Measurements from ENCODE around the gene CASP9. TPM values are rescaled to one million over a fixed set of nuclear protein-coding genes. Genes with fewer than 3 reads are reported as not detected.

Gene CASP9
- total RNA-seq, 2 experiments from 2014 or later: 9.7 to 11.5 TPM

- TF ChIP-seq CTCF (IDR thresholded peaks at IDR 0.05): no peak
- H3K27ac Mint-ChIP-seq: no peak overlapping the region
- H3K36me3 Mint-ChIP-seq (ENCODE audit: low read depth): peaks cover 21% of the 10 kb centered on the region
- H3K27me3 Mint-ChIP-seq: no peaks in the 10 kb centered on the region
- H3K4me3 Mint-ChIP-seq: no peak overlapping the region
- no peak for ATAC-seq
- intact Hi-C loops (cut with micrococcal nuclease): no loop called here
- DNase-seq: no peak
- peaks cover 2% of the 10 kb centered on the region for H3K4me1 Mint-ChIP-seq (ENCODE audit: low read depth)
- ChIA-PET POLR2A (interaction anchor here (0.6 to 1.5 kb wide), 2 partner anchors 14 to 16 kb away, joined by 3 read pairs; partner anchors contain the start of gene DNAJC16), CTCF (interaction anchor here (0.6 kb wide), 1 partner anchor 11 kb away, joined by 3 read pairs; no protein-coding TSS in a partner anchor)
- H3K9me3 Mint-ChIP-seq: no peaks in the 10 kb centered on the region
Measured at GRCh38 chr1:15541231-15541792, 17.3 kb upstream of the CASP9 start.

DNA sequence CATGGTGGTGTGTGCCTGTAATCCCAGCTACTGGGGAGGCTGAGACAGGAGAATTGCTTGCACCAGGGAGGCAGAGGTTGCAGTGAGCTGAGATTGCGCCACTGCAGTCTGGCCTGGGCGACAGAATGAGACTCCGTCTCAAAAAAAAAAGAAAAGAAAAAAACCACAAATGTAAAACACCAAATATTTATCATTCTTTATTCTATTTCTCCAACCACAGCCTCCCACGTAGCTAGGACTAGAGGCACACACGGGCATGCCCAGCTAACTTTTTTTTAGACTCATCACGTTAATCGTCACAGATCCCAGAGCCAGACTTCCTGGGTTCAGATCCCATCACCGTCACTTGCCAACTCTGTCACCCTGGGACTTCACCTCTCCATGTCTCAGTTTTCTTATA, 16.2 kb upstream of the CASP9 start:
- DNase-seq (no peak), ATAC-seq (no peak)
- ChIA-PET CTCF (no interaction called here), POLR2A (interaction anchor here (1.5 kb wide), 1 partner anchor 15 kb away, joined by 3 read pairs; no protein-coding TSS in a partner anchor)
- no peak overlapping the region for H3K27ac Mint-ChIP-seq
- intact Hi-C loops (cut with micrococcal nuclease): no loop called here
- no peaks in the 10 kb centered on the region for H3K27me3 Mint-ChIP-seq
- TF ChIP-seq CTCF (IDR thresholded peaks at IDR 0.05): no peak
- peaks cover 2% of the 10 kb centered on the region for H3K4me1 Mint-ChIP-seq (ENCODE audit: low read depth)
- peaks cover 19% of the 10 kb centered on the region for H3K36me3 Mint-ChIP-seq (ENCODE audit: low read depth)
- no peaks in the 10 kb centered on the region for H3K9me3 Mint-ChIP-seq
- H3K4me3 Mint-ChIP-seq: no peak overlapping the region

DNA sequence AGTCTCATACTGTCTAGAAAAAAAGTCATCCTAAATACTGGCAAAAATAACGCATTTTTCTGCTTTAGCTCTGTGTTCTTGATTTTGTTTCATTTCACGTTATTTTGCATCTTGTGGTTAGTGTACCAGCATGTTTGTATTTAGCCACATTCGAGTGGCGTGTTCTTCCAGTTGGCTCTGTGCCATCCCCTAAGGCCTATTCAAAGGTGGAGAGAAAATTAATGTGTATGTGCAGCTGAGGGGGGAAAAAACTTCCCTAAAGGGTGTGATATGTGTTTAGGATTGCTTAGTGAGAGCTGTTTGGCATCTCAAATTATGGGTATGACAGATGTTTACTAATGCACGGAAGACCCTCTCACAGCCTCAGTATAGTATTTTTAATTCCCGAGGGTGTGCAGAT, 14.8 kb upstream of the CASP9 start:
- no peak for TF ChIP-seq CTCF (IDR thresholded peaks at IDR 0.05)
- Mint-ChIP-seq H3K27me3 (no peaks in the 10 kb centered on the region), H3K4me1 (ENCODE audit: low read depth) (peaks cover 2% of the 10 kb centered on the region), H3K9me3 (no peaks in the 10 kb centered on the region), H3K27ac (peak overlapping the region; percentile 18), H3K36me3 (ENCODE audit: low read depth) (peaks cover 19% of the 10 kb centered on the region), H3K4me3 (no peak overlapping the region)
- POLR2A ChIA-PET: no interaction called here
- no peak for ATAC-seq
- intact Hi-C loops (cut with micrococcal nuclease): no loop called here
- no peak for DNase-seq
- CTCF ChIA-PET: interaction anchor here (1.0 kb wide), 1 partner anchor 11 kb away, joined by 4 read pairs; the partner anchor contains the start of gene DNAJC16

- H3K27me3 Mint-ChIP-seq: no peaks in the 10 kb centered on the region
- no peak for TF ChIP-seq CTCF (IDR thresholded peaks at IDR 0.05)
- DNase-seq (no peak), ATAC-seq (no peak)
- peaks cover 7% of the 10 kb centered on the region for H3K36me3 Mint-ChIP-seq (ENCODE audit: low read depth)
- peaks cover 29% of the 10 kb centered on the region for H3K4me1 Mint-ChIP-seq (ENCODE audit: low read depth)
- H3K9me3 Mint-ChIP-seq: no peaks in the 10 kb centered on the region
- ChIA-PET POLR2A (no interaction called here), CTCF (no interaction called here)
- H3K4me3 Mint-ChIP-seq: no peak overlapping the region
- H3K27ac Mint-ChIP-seq: no peak overlapping the region
- intact Hi-C loops (cut with micrococcal nuclease): no loop called here
Measured at GRCh38 chr1:15531682-15532081, 7.7 kb upstream of the CASP9 start.

- CTCF ChIA-PET: no interaction called here
Measured at GRCh38 chr1:15531003-15531402, 7.0 kb upstream of the CASP9 start.

More at GRCh38 chr1:15531003-15531402, 7.0 kb upstream of the CASP9 start:
- H3K4me3 Mint-ChIP-seq: no peak overlapping the region
- no peak overlapping the region for H3K27ac Mint-ChIP-seq
- DNase-seq (no peak), ATAC-seq (no peak)
- TF ChIP-seq CTCF (IDR thresholded peaks at IDR 0.05): no peak
- peaks cover 3% of the 10 kb centered on the region for H3K36me3 Mint-ChIP-seq (ENCODE audit: low read depth)
- H3K27me3 Mint-ChIP-seq: no peaks in the 10 kb centered on the region
- peaks cover 31% of the 10 kb centered on the region for H3K4me1 Mint-ChIP-seq (ENCODE audit: low read depth)
- POLR2A ChIA-PET: interaction anchor here (0.6 kb wide), 1 partner anchor 841 kb away, joined by 3 read pairs; no protein-coding TSS in a partner anchor
- H3K9me3 Mint-ChIP-seq: no peaks in the 10 kb centered on the region
- intact Hi-C loops (cut with micrococcal nuclease): no loop called here
